Glutamatergic neuron (in vitro differentiated cells): ENCODE data around the gene MYL12A. TPM values are rescaled to one million over a fixed set of nuclear protein-coding genes. Genes with fewer than 3 reads are reported as not detected.

Source experiments
- DNase-seq: peaks from one replicate; pipeline ENCODE4 v3.0.0; 2022
- H3K27ac Mint-ChIP-seq: one replicate; pipeline ENCODE4 v1.8.0; 2020; ENCODE audit warnings: mild to moderate bottlenecking, mixed read lengths, inconsistent platforms; ENCODE audit not compliant: unreplicated experiment
- H3K27me3 Mint-ChIP-seq: one replicate; pipeline ENCODE4 v1.8.0; 2020; ENCODE audit warnings: mild to moderate bottlenecking, moderate library complexity, mixed read lengths, inconsistent platforms; ENCODE audit not compliant: unreplicated experiment
- H3K36me3 Mint-ChIP-seq: one replicate; pipeline ENCODE4 v1.8.0; 2020; ENCODE audit warnings: mild to moderate bottlenecking, mixed read lengths, inconsistent platforms; ENCODE audit not compliant: unreplicated experiment
- H3K4me1 Mint-ChIP-seq: one replicate; pipeline ENCODE4 v1.8.0; 2020; ENCODE audit warnings: mild to moderate bottlenecking, low read depth, mixed read lengths, inconsistent platforms; ENCODE audit not compliant: unreplicated experiment
- H3K4me3 Mint-ChIP-seq: one replicate; pipeline ENCODE4 v1.8.0; 2020; ENCODE audit warnings: mild to moderate bottlenecking, mixed read lengths, inconsistent platforms; ENCODE audit not compliant: unreplicated experiment
- H3K9me3 Mint-ChIP-seq: one replicate; pipeline ENCODE4 v1.8.0; 2020; ENCODE audit warnings: mild to moderate bottlenecking, moderate library complexity, mixed read lengths, inconsistent platforms; ENCODE audit not compliant: unreplicated experiment
- CTCF ChIP-seq: fragments of 200-600 bp; sonication (generic); IDR thresholded peaks from one replicate; pipeline ENCODE4 v1.5.0; 2021; ENCODE audit not compliant: partially characterized antibody, unreplicated experiment
- total RNA-seq: library from RNA; stranded (reverse); fragmentation: NEBNext Ultra II Directional; extraction: Animal tissue kit (Norgen Biotek cat#: 25700); gene quantifications from one replicate; pipeline ENCODE4 v1.2.1, GENCODE V29; 2021; ENCODE audit not compliant: unreplicated experiment

MYL12A gene
- total RNA-seq, 1 donor from 2014 or later = 175 TPM

GRCh38 chr18:3209859-3210569 lies 37.6 kb upstream of the MYL12A start:
- Mint-ChIP-seq H3K27me3 (no peaks in the 10 kb centered on the region), H3K4me3 (no peak overlapping the region), H3K27ac (no peak overlapping the region), H3K9me3 (no peaks in the 10 kb centered on the region), H3K36me3 (no peaks in the 10 kb centered on the region), H3K4me1 (peaks cover 13% of the 10 kb centered on the region)
- TF ChIP-seq CTCF = no peak
- no peak for DNase-seq

- Mint-ChIP-seq H3K4me3 (peak overlapping the region; percentile 45), H3K36me3 (no peaks in the 10 kb centered on the region), H3K9me3 (no peaks in the 10 kb centered on the region), H3K4me1 (peaks cover 13% of the 10 kb centered on the region), H3K27me3 (no peaks in the 10 kb centered on the region), H3K27ac (peak overlapping the region; percentile 83)
- no peak for TF ChIP-seq CTCF
- no peak for DNase-seq
Observed at GRCh38 chr18:3211236-3211992, 36.2 kb upstream of the MYL12A start.

- H3K27me3 Mint-ChIP-seq = no peaks in the 10 kb centered on the region
- no peak for TF ChIP-seq CTCF
- H3K9me3 Mint-ChIP-seq = no peaks in the 10 kb centered on the region
- no peak overlapping the region for H3K4me3 Mint-ChIP-seq
- peaks cover 13% of the 10 kb centered on the region for H3K4me1 Mint-ChIP-seq
- no peak overlapping the region for H3K27ac Mint-ChIP-seq
- H3K36me3 Mint-ChIP-seq = no peaks in the 10 kb centered on the region
- DNase-seq = no peak
Observed at GRCh38 chr18:3212657-3213056, 34.9 kb upstream of the MYL12A start.

- Mint-ChIP-seq H3K36me3 (no peaks in the 10 kb centered on the region), H3K27me3 (no peaks in the 10 kb centered on the region), H3K4me1 (peaks cover 13% of the 10 kb centered on the region), H3K9me3 (no peaks in the 10 kb centered on the region), H3K4me3 (no peak overlapping the region), H3K27ac (no peak overlapping the region)
- no peak for TF ChIP-seq CTCF
- DNase-seq = no peak
Observed at GRCh38 chr18:3213300-3214059, 34.1 kb upstream of the MYL12A start.
